Uterus (tissue), 2 donors: ENCODE results near the gene ULK4.

ENCODE experiments used
- POLR2A ChIP-seq, 2 donors: fragments of 450-650 bp; IDR thresholded peaks; one replicate each; pipeline ENCODE4 v1.6.1; 2016; ENCODE audit warnings: antibody characterized with exemption in 2 of 2, mild to moderate bottlenecking in 1 of 2, moderate library complexity in 1 of 2
- TF ChIP-seq, protein P1 (sequence below), 4 experiments: fragments of 200-600 bp in 2 of 4; fragments of 450-650 bp in 2 of 4; sonication (generic) in 2 of 4; IDR thresholded peaks; one replicate each; pipeline ENCODE4 v1.5.1; 2016 to 2019; ENCODE audit warnings: antibody characterized with exemption in 4 of 4, mild to moderate bottlenecking in 2 of 4, moderate library complexity in 1 of 4

DNA sequence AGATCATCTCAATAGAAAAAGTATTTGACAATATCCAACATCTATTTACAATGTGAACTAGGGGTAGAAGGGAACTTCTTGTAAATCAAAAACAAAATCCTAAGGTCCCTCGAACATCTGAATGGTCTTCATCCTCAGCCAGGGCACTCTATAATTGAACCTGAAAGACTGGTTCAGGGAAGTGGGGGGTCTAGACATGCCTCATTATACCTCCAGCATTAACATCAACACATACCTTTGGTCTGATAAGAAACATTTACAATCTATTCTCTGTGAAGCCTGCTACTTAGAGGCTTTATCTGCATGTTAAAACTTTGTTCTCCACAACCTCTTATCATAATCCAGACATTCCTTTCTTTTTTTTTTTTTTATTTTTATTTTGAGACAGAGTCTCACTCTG, 550.8 kb downstream of the ULK4 start:
- TF ChIP-seq, protein P1, sequence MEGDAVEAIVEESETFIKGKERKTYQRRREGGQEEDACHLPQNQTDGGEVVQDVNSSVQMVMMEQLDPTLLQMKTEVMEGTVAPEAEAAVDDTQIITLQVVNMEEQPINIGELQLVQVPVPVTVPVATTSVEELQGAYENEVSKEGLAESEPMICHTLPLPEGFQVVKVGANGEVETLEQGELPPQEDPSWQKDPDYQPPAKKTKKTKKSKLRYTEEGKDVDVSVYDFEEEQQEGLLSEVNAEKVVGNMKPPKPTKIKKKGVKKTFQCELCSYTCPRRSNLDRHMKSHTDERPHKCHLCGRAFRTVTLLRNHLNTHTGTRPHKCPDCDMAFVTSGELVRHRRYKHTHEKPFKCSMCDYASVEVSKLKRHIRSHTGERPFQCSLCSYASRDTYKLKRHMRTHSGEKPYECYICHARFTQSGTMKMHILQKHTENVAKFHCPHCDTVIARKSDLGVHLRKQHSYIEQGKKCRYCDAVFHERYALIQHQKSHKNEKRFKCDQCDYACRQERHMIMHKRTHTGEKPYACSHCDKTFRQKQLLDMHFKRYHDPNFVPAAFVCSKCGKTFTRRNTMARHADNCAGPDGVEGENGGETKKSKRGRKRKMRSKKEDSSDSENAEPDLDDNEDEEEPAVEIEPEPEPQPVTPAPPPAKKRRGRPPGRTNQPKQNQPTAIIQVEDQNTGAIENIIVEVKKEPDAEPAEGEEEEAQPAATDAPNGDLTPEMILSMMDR (IDR thresholded peaks at IDR 0.05) = no peak
- no peak for TF ChIP-seq POLR2A (IDR thresholded peaks at IDR 0.05)
